Stimulated activated CD8-positive, alpha-beta memory T cell treated with anti-CD3 and anti-CD28 coated beads, Interleukin-4, amount 100 ng/mL, for 1 hour (primary cell): ENCODE data around the gene APBA3.

Experiments
- DNase-seq, 2 donors: peaks; one replicate each; pipeline ENCODE4 v3.0.0-alpha.2; 2020; ENCODE audit warnings: low read depth in 2 of 2, low spot score in 1 of 2

The APBA3 gene

GRCh38 chr19:3751236-3751635 is 10.3 kb downstream of the APBA3 start:
- DNase-seq = no peak

GRCh38 chr19:3750211-3750610 is 11.3 kb downstream of the APBA3 start:
- DNase-seq = no peak

GRCh38 chr19:3748965-3749364 is 12.5 kb downstream of the APBA3 start:
- no peak for DNase-seq

- DNase-seq = no peak
Observed at GRCh38 chr19:3746371-3747056, 15.0 kb downstream of the APBA3 start.

GRCh38 chr19:3745363-3746045 is 16.0 kb downstream of the APBA3 start:
- no peak for DNase-seq

GRCh38 chr19:3743486-3743885 is 18.0 kb downstream of the APBA3 start:
- no peak for DNase-seq

- no peak for DNase-seq
Observed at GRCh38 chr19:3740431-3740830, 21.1 kb downstream of the APBA3 start.

GRCh38 chr19:3738477-3739220 is 22.8 kb downstream of the APBA3 start:
- DNase-seq = no peak

GRCh38 chr19:3737487-3738205 is 23.8 kb downstream of the APBA3 start:
- DNase-seq = no peak

GRCh38 chr19:3736106-3736724 is 25.3 kb downstream of the APBA3 start:
- DNase-seq = no peak

- DNase-seq = no peak
Observed at GRCh38 chr19:3734310-3734600, 27.2 kb downstream of the APBA3 start.

- no peak for DNase-seq
Observed at GRCh38 chr19:3733549-3734309, 27.8 kb downstream of the APBA3 start.

- DNase-seq = no peak
Observed at GRCh38 chr19:3732108-3732507, 29.4 kb downstream of the APBA3 start.

- DNase-seq = no peak
Observed at GRCh38 chr19:3730457-3730958, 31.0 kb downstream of the APBA3 start.

- DNase-seq = no peak
Observed at GRCh38 chr19:3725640-3726310, 35.7 kb downstream of the APBA3 start.

GRCh38 chr19:3725121-3725520 is 36.4 kb downstream of the APBA3 start:
- DNase-seq = no peak

- DNase-seq = no peak
Observed at GRCh38 chr19:3723883-3724282, 37.6 kb downstream of the APBA3 start.

- no peak for DNase-seq
Observed at GRCh38 chr19:3723110-3723488, 38.4 kb downstream of the APBA3 start.

GRCh38 chr19:3722443-3723109 is 38.9 kb downstream of the APBA3 start:
- no peak for DNase-seq
